Stimulated activated CD4-positive, alpha-beta T cell treated with anti-CD3 and anti-CD28 coated beads, Interleukin-4, amount 100 ng/mL, for 48 hours (primary cell): ENCODE measurements around the gene DOCK2.

ENCODE experiments used
- DNase-seq, 2 donors: peaks; one replicate each; pipeline ENCODE4 v3.0.0-alpha.2; 2020; ENCODE audit warnings: low read depth in 2 of 2

Gene DOCK2

GRCh38 chr5:169691471-169691870 lies 54.4 kb downstream of the DOCK2 start:
- DNase-seq, result no peak

- no peak for DNase-seq
These were observed 57.1 kb downstream of the DOCK2 start for GRCh38 chr5:169694091-169694625.

- no peak for DNase-seq
These were observed 58.0 kb downstream of the DOCK2 start for GRCh38 chr5:169695025-169695625.

- no peak for DNase-seq
These were observed 58.9 kb downstream of the DOCK2 start for GRCh38 chr5:169695919-169696490.

- no peak for DNase-seq
These were observed 59.8 kb downstream of the DOCK2 start for GRCh38 chr5:169696621-169697510.

- DNase-seq, result no peak
These were observed 60.4 kb downstream of the DOCK2 start for GRCh38 chr5:169697511-169697890.

- no peak for DNase-seq
These were observed 60.9 kb downstream of the DOCK2 start for GRCh38 chr5:169697976-169698375.

GRCh38 chr5:169700611-169701010 lies 63.5 kb downstream of the DOCK2 start:
- DNase-seq, result no peak

GRCh38 chr5:169701910-169702451 lies 64.9 kb downstream of the DOCK2 start:
- no peak for DNase-seq

- DNase-seq, result no peak
These were observed 65.8 kb downstream of the DOCK2 start for GRCh38 chr5:169702693-169703481.

- DNase-seq, result no peak
These were observed 66.7 kb downstream of the DOCK2 start for GRCh38 chr5:169703813-169704212.

GRCh38 chr5:169705322-169705721 lies 68.2 kb downstream of the DOCK2 start:
- DNase-seq, result no peak

- DNase-seq, result no peak
These were observed 69.0 kb downstream of the DOCK2 start for GRCh38 chr5:169706071-169706470.

- DNase-seq, result no peak
These were observed 69.8 kb downstream of the DOCK2 start for GRCh38 chr5:169706758-169707450.

- DNase-seq, result no peak
These were observed 70.6 kb downstream of the DOCK2 start for GRCh38 chr5:169707686-169708085.

- no peak for DNase-seq
These were observed 73.6 kb downstream of the DOCK2 start for GRCh38 chr5:169710675-169711074.

- DNase-seq, result no peak
These were observed 74.6 kb downstream of the DOCK2 start for GRCh38 chr5:169711551-169712225.

GRCh38 chr5:169712428-169712827 lies 75.4 kb downstream of the DOCK2 start:
- no peak for DNase-seq

GRCh38 chr5:169716287-169716686 lies 79.2 kb downstream of the DOCK2 start:
- DNase-seq, result no peak

- DNase-seq, result no peak
These were observed 80.2 kb downstream of the DOCK2 start for GRCh38 chr5:169717288-169717687.
